AG08396 (cell line): ENCODE data around the gene APOH.

Experiments
- DNase-seq: peaks from one replicate; pipeline ENCODE4 v3.0.0; 2012; ENCODE audit warnings: low spot score, mixed read lengths

APOH gene

GRCh38 chr17:66235377-66235994 is 6.3 kb upstream of the APOH start:
- DNase-seq = no peak

- no peak for DNase-seq
These were observed 5.4 kb upstream of the APOH start for GRCh38 chr17:66234611-66235010.

GRCh38 chr17:66233023-66233753 is 4.0 kb upstream of the APOH start:
- DNase-seq = no peak

DNA sequence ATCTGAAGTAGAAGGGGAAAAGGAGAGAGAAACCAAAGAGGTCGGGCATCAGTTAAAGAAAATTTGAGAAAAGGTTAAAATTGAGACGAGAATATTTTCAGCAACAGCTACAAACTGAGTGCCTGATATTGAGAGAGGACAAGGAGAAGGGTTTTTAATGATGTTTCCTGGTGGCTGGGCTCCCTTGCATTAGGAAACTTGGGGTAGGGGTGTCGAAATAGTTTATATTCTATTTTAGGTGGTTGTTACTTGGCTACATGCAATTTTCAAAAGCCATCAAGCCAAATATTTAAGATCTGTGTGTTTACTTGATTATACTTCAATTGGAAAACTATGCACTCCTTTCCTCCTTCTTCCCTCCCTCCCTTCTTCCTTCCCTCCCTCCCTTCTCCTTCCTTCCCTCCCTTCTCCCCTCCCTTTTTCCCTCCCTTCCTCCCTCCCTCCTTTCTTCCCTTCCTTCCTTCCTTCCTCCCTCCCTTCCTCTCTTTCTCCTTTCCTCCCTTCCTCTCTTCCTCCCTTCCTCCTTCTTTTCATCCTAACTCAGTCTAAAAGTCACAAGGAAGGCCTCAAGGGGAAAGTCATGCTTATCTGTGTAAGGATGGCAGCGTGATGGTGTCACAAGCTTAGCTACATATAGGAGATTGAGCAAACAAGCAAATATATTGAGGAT is 1.8 kb upstream of the APOH start:
- DNase-seq = no peak

DNA sequence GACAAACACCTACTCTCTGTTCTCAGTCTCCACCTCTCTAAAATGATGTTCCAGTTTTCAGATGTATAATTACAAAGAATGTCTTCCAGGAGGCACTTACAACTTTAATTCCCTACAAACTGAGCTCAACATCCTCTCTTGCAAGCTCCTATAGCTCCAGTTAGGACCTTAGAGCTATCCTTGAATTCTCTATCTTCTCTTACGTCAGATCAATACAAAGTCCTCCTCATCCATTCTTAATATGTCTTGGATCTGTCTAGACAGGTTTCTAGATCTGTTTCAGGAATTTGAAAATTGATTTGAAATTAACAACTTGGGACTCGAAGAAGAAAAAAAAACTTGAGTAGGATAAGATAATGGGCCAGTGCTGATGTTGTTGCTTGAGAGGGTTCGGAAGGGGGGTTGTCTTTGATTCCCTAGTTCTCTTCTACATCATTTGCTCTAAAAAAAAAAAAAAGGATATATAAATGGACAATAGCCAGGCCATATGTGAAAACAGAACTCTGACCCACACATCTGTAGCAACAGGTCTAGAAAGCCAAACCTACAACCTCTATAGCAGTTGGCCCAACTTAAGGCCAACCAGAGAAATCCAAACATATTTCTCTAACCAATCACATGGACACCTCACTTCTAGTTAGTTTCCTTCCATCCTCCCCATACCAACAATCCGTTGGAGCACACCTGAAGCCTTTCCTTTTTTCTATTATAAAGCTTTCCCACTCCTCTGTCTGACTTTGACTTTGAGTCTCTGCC is 746 bp upstream of the APOH start:
- DNase-seq = no peak

GRCh38 chr17:66227212-66228045 is 1.8 kb downstream of the APOH start:
- DNase-seq = no peak

- DNase-seq = no peak
These were observed 6.3 kb downstream of the APOH start for GRCh38 chr17:66222798-66223350.

DNA sequence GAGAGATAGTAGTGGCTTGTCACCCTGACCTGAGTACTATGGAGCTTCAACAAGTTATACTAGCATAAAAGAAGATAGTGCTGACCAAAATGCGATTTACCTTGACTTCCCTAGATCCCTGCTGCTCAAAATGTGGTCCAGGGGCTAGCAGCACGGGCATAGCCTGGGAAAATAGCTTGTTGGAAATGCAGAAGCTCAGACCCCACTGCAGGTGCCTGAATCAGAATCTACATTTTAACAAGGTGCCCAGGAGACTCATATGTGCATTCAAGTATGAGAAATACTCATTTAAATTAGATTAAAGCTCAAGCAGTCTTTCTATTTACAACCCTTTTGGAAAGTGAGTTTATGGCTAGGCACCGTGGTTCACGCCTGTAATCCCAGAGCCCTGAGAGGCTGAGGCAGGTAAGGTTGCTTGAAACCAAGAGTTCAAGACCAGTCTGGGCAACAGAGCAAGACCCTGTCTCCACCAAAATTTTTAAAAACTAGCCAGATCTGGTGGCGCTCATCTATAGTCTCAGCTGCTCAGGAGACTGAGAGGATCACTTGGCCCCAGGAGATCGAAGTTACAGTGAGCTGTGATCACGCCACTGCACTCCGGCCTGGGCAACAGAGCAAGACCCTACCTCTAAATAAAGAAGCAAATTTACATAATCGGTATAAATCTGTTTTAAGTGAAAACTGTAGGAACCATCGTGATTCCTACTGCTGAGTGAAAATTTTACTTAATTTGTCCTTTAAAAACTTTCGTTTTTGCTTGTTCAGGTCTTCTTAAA is 7.3 kb downstream of the APOH start:
- no peak for DNase-seq

DNA sequence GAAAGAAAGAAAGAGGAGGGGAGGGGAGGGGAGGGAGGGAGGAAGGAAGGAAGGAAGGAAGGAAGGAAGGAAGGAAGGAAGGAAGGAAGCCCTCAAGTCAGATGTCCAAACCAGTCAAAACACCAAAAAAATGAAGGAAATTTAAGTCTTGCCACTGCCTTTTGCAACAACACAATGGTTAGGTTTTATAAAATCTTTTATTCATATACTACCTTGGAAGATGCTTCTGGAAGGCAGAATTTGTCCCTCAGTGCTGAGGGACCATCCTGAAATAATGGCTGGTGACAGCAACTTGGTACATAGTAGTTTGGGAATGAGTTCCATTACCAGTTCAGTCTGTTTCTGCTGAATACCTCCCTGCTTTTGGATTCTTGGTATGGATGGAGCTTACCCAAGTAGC is 7.9 kb downstream of the APOH start:
- no peak for DNase-seq

DNA sequence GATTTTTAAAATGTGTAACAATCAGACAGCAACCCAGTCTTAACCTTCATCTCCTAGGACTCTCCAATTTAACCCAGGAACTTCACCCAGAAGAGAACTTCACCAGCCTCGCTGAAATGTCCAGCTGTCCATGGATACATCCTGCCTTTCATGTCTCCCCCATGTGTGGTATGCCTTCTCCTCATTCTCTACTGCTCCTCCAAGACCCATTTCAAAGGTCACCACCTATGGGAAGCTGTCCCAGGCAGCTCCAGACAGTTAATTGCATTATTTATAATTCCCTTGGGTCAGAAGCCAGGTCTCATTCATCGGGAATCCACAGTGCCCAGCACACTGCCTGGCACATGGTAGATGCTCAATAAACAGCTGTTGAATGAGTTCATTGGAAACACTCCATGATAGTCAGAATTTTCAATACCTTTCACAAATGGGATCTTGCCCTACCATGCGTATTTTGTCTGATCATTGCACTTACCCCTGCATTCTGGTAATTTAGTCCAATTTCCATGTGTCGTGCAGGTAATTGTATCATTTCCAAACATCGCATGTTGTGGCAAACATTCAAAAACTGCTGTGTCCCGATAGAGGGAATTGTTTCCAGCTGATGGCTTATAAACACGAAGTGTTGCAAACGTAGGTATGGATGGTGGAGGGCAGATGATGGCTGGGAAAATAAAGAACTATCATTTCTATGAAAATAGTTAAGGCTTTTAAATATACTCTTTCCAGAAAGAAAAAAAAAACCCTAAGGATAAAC is 9.0 kb downstream of the APOH start:
- DNase-seq = no peak

DNA sequence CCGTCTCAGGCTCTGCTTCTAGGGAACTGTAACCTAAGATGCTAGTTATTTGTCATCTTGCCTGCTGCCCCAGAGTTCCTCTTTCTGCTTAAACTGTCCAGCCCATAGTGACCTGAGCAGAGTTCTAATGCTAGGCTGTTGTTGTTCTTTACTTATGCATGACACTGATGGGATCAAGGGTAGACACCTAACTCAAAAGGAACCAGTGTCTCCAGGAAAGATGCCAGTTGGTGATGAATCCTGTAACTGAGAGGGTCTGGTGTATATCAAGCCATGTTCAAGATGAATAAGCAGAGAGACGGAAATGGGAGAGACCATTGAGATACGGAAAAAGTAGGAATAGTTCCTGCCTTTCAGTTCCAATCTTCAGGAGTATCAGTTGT is 13.7 kb downstream of the APOH start:
- no peak for DNase-seq

GRCh38 chr17:66214884-66215528 is 14.2 kb downstream of the APOH start:
- no peak for DNase-seq

GRCh38 chr17:66211047-66211810 is 18.0 kb downstream of the APOH start:
- DNase-seq = no peak

DNA sequence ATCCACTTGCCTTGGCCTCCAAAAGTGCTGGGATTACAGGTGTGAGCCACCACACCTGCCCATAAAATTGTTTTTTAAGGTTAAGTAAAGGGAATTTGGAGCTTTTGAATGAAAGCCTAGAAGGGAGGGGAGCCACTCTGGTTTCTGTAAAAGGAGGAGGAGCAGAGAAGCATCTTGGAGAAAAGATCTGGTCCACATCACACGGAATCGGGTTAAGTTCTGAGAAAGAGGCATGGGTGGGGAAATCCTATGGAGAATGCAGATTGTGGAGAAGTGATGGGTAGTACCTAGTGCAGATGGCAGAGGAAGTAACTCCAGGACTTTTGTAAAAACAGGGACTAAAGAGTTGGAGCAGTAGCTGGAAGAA is 19.0 kb downstream of the APOH start:
- DNase-seq = no peak

GRCh38 chr17:66207936-66208335 is 21.3 kb downstream of the APOH start:
- DNase-seq = no peak

DNA sequence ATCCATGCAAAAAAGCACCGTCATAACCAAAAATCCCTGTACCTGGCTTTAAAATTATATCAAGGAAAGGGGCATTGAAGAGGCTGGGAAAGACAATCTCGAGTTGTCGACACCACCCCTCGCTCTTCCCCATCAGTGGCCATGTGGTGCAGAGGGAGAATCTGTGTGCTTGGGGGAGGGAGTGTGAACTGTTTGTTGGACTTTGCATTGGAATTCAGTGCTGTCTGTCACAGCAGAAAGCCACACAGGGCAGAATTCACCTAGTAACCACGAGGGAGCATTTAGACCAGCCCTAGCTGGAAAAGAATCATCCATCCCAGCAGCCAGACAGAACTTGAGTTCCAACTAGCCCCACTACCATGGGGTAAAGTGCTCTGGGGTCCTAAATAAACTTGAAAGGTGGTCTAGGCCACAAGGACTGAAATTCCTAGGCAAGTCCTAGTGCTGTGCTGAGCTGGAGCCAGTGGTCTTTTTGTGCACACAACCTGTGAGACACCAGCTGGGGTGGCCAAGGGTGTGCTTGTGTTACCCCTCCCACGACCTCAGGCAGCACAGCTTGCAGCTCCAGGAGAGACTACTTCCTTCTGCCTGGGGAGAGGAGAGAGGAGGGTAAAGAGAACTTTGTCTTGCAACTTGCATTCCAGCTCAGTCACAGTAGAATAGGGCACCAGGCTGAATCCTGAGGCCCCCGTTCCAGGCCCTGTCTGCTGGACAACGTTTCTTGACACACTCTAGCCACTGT is 25.8 kb downstream of the APOH start:
- DNase-seq = no peak

- DNase-seq = peak; percentile 62
These were observed 28.5 kb downstream of the APOH start for GRCh38 chr17:66200685-66201092.

DNA sequence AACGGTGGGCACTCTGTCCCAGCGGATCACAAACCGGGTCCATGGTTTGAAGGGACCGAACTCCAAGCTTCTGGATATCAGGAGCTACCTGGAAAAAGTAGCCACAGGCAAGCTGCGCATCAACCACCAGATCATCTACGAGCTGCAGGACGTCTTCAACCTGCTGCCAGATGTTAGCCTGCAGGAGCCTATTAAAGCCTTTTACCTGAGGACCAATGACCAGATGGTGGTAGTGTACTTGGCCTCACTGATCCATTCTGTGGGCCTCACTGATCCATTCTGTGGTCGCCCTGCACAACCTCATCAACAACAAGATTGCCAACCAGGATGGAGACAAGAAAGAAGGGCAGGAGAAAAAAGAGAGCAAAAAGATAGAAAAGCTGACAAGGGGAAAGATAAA is 31.0 kb downstream of the APOH start:
- no peak for DNase-seq
